Dermis blood vessel endothelial cell (primary cell): ENCODE data around the gene IDS. TPM values are rescaled to one million over a fixed set of nuclear protein-coding genes. Genes with fewer than 3 reads are reported as not detected.
"Not testable (repeated sequence)": the region's sequence is repeated elsewhere in the genome, so short reads cannot be mapped to it uniquely, and the experiment has no call there.

Source experiments
- DNase-seq: peaks from one replicate; pipeline ENCODE4 v3.0.0; 2010
- total RNA-seq: library from RNA; depleted of rRNA; stranded (reverse); fragments of >200 nt; gene quantifications from 2 replicates; pipeline ENCODE4 v1.2.3, GENCODE V29; 2014

Gene IDS
- 26.4 and 36.1 TPM in 2 replicates for total RNA-seq

DNA sequence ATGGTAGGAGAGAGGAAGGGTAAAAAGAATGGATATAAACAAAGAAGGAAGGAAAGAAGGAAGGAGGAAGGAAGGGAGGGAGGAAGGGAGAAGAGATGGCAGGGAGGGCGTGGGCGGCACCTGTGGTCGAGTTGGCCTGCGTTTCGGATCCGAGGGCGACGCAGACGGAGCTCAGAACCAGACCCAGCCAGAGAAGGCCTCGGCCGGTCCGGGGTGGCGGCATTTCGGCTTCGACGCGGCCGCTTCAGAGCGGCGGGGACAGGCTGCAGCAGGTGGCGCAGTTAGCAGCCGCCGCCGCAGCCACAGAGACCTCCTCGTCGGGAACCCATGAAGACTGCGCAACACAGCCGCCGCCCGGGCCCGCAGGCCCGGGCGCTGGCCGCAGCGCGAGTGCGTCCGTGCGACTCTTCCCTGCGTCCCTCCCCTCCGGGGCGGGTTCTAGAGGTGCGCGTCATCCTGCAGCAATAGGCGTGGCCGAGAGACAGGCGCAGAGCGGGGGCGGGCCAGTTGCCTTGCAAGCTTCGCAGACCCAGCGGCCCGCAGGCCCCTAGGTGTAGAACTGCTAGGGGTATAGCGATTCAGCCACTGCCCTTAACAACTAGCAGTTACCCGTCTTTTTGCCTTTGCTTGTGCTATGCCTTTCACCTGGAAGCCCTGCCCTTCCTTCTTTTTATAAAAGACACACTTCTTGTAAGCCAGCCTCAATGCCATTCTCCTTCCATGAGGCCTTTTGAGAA lies at the start of gene IDS:
TSS of gene IDS (minus strand) at position 392 of the 737 bp plus-strand sequence. CDS start at position 223, 169 bp downstream.
- peak; percentile 87 for DNase-seq

DNA sequence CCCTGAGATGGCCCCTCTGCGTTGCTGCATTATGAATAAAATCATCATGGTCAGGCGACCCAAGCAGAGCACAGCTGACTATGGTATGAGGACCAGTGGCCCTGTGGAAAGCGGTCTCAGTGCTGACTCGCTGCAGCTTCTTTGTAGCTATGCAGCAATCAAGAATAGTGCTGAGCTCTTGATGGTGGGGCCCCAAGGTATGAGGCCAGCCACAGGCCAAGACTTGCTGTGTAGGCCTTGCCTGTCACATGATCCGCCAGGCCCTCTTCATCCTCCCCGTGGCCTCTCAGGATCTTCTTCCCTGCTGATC lies 46.8 kb upstream of the IDS start:
- not testable (repeated sequence) for DNase-seq

DNA sequence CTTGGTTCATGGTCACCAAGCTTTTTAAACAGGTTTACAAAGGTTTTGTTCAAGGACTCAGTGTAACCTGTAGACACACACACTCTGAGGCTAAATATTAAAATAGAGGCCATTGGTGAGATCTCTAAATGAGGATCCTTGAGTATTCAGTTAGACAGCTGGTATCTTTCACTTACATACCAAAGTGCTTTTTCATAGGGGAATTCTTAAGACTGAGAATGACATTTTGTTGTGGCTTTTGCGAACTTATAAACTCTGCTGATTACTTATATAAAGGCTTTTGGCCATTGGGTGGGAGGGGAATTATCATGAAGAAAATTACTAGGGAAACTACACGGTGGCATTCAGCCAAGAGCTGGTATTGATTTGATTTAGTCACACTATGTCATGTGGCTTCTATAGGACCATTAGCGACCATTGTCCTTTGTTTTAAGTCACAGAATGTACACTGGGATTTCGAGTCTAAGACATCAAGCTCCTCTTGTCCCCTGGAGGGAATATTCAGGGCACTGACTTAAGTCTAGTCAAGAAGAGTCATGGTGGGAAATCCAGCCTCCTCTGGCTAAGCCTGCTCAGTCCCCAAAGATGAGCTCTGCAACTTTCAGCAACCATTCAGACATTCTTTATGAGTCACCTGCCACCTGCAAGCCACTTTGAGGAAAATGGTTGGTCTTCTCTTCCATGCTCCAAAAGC lies 46.3 kb upstream of the IDS start:
- DNase-seq, result not testable (repeated sequence)

DNA sequence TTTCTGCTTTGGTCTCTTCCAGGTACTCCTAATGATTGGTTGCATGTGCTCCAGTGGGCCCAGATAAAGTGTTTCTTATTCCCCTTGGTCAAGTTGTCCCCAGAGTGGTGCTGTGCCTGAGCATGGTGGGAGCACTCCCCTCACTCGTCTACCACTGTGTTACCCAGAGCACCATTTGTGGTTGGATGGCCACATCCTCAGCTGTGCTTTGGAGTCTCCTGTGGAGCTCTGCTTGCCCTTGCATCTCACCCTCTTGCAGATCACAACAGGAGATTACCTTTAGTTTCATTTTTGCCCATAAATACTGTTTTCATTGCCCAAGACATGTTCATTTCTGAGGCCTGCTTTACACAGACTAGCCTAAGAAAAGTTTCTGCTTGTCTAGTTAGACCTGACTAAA lies 45.3 kb upstream of the IDS start:
- DNase-seq, result not testable (repeated sequence)

- not testable (repeated sequence) for DNase-seq
These were observed 44.6 kb upstream of the IDS start, which contains the start of gene HSFX3 for GRCh38 chrX:149549701-149550100. Gene HSFX3, minus strand, starts transcription at chrX:149549924. Its CDS starts 72 bp downstream, at chrX:149549852.

- not testable (repeated sequence) for DNase-seq
These were observed 42.7 kb upstream of the IDS start for GRCh38 chrX:149547782-149548181.

DNA sequence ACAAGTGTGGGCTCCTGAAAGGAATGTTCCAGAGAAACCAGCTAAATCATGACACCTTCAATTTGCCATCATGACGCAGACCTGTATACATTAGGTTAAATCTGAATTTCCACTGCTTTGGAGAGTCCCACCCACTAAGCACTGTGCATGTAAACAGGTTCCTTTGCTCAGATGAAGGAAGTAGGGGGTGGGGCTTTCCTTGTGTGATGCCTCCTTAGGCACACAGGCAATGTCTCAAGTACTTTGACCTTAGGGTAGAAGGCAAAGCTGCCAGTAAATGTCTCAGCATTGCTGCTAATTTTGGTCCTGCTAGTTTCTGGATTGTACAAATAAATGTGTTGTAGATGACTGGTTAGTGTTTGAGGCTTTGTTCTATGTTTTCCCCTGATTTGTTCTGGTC lies 41.9 kb upstream of the IDS start:
- DNase-seq, result not testable (repeated sequence)

- peak; percentile 38 for DNase-seq
These were observed 40.7 kb upstream of the IDS start for GRCh38 chrX:149545545-149546543.

GRCh38 chrX:149541521-149542047 lies 36.5 kb upstream of the IDS start:
- DNase-seq, result peak; percentile 18

GRCh38 chrX:149540621-149541520 lies 35.8 kb upstream of the IDS start, which contains the start of gene EOLA1:
Gene EOLA1, plus strand, starts transcription at chrX:149541012. Its CDS starts 4,619 bp downstream, at chrX:149545631.
- peak; percentile 96 for DNase-seq

DNA sequence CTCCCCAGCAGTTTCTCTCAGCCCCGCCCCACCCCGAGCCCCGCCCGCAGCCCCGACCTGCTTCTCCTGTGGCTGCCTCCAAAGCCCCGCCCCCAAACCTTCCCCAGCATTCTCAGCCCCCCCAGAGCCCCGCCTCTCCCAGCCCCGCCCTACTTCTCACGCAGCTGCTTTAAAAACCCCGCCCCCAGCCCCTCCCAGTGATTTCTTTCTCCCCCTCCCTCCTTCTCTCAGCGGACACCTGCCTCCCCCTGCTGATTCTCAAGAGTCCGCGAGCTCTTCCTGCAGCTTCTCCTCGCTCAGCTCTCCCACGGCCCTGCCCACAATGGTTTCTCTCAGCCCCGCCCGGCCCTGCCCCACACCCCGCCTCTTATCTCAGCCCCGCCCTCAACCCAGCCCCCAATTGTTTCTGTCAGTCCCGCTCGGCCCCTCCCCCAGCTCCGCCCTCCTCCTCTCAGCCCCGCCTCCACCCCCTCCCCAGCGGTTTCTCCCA lies 35.1 kb upstream of the IDS start:
- DNase-seq, result peak; percentile 90

GRCh38 chrX:149539283-149540130 lies 34.4 kb upstream of the IDS start:
- peak; percentile 93 for DNase-seq

GRCh38 chrX:149537474-149537873 lies 32.4 kb upstream of the IDS start:
- not testable (repeated sequence) for DNase-seq

- DNase-seq, result not testable (repeated sequence)
These were observed 30.0 kb upstream of the IDS start for GRCh38 chrX:149534926-149535602.

DNA sequence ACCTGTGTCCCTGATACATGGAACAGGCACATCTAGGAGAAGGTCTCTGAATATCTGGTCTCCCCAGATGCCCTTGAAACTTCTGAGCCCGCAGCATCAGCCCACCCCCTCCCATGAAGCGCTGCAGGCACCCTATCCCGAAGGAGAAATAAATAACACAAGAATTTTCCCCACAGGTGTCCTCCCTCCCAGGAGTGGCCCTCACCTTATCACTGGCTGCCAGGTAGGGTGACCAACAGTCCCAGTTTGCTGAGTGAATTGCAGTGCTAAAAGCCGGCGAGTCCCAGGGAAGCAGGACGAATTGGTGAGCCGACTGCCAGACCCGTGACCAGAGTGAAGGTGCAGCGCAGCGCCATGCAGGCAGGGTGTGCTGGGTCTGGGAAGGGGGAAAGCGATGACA lies 28.9 kb upstream of the IDS start:
- DNase-seq, result not testable (repeated sequence)

DNA sequence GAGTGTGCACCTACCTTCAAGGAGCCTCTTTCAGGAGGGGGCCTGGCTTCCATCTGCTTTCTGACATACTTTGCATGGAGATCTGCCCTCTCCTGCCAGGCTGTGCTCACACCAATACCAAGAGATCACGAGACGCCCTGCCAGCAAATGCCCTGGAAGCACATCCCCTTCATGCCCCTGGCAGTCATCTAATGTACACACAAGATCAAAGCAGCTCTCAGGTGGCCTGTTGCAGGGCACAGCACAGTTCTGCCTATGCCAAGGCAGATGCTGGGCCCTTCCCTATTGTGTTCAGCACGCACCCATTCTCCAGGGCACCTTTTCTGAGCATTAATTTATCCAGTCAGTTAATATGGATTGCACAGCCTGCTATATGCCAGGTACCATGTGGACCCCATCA lies 27.8 kb upstream of the IDS start:
- DNase-seq, result not testable (repeated sequence)

GRCh38 chrX:149531599-149531998 lies 26.5 kb upstream of the IDS start:
- DNase-seq, result no peak

- no peak for DNase-seq
These were observed 23.3 kb upstream of the IDS start for GRCh38 chrX:149528381-149528780.

DNA sequence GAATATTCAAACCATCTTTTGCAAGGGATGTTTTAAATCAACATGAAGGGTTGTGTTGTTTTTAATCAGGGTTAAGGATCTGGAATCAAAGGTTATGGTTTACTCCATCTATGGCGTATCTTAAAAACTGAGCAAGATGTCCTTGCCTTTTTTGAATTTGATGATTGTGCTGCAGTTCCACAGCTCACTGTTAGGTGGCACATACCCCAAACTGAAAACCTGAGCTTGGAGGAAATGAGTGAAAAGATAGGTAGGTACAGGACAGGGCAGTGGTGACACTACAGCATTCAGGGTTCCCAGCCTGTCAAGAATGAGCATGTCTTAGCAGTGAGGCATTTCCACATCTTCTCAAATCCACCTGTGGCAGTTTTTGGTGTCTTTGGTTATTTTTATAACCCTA lies 22.6 kb upstream of the IDS start:
- DNase-seq, result peak; percentile 51
